Mucosa of stomach (tissue), 1 donor: Measurements from ENCODE around the gene GRIK3.

Experiments used
- H3K27me3 ChIP-seq: one replicate; pipeline ENCODE4 v1.7.0; 2013; ENCODE audit warnings: mild to moderate bottlenecking, low read length; ENCODE audit not compliant: control insufficient read depth, insufficient read depth
- H3K36me3 ChIP-seq: one replicate; pipeline ENCODE4 v1.7.0; 2013; ENCODE audit warnings: low read length; ENCODE audit not compliant: control insufficient read depth, insufficient read depth
- H3K4me1 ChIP-seq: one replicate; pipeline ENCODE4 v1.7.0; 2013; ENCODE audit warnings: mild to moderate bottlenecking, low read length; ENCODE audit not compliant: control insufficient read depth, insufficient read depth
- H3K4me3 ChIP-seq: one replicate; pipeline ENCODE4 v1.7.0; 2013; ENCODE audit warnings: low read length
- H3K9ac ChIP-seq: one replicate; pipeline ENCODE4 v1.7.0; 2013; ENCODE audit warnings: mild to moderate bottlenecking, low read length, moderate library complexity
- H3K9me3 ChIP-seq: one replicate; pipeline ENCODE4 v1.7.0; 2013; ENCODE audit warnings: mild to moderate bottlenecking, low read length, moderate library complexity; ENCODE audit not compliant: control insufficient read depth
- donor health status: Pancreatic carcinoma.

GRIK3 gene

DNA sequence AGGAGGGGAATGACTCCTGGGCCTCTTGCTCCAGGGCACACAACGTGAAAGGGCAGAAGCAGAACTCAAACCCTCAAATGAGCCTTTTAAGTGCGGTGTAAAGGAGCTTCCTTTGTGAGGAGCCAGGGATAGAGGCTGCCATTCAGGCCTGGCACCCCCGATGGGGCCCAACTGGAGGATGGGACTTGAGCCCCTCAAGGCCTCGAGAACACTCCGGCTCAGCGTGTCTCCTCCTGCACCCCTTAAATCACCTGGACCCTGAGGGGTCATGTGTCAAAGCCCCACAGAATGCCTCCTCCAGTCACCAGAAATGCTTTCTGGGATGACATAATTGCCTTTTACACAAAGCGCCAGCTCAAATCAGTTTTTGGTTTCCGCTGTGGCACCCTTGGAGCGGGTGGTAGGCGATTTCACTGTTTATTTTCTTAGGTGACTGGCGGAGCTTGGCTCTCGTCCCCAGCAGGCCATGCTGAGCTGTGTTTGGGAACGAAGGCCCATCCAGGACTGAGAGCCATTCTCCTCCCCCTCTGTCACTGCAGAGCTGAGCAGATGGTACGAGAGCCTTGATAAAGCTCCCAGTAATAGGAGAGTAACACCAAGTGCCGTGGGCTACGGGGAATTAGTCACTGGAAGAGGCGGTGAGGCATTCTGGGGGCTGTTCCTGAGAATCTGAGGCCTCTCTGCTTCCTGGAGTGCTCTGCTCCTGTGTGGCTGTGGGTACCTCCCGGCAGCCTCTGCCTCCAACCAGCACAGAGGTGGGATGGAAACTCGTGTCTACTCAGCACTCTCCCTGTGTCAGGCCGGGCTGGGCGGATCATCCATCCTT is 163.0 kb downstream of the GRIK3 start:
- Histone ChIP-seq H3K4me3 (no peak overlapping the region), H3K36me3 (no peaks in the 10 kb centered on the region), H3K4me1 (no peaks in the 10 kb centered on the region), H3K27me3 (no peaks in the 10 kb centered on the region), H3K9me3 (no peaks in the 10 kb centered on the region), H3K9ac (no peak overlapping the region)

DNA sequence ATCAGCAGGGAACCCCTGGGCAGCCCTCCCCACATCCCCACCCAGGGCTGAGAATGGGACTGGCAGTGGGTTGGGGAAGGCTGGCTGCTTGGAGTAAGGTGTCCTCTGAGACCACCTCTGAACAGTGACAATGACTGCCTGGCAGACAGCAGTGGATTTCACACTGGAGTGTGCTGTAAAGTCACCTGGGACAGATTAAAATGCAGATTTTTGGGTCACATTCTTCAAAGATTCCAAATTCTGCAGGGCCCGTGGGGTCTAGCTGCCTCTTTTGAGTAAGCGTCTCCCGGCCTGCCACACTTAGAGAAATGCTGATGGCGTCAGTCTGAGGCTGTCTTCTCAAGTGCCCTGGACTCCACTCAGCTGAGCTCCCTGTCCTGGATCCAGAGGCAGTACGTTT is 164.5 kb downstream of the GRIK3 start:
- Histone ChIP-seq H3K9ac (no peak overlapping the region), H3K4me3 (no peak overlapping the region), H3K9me3 (no peaks in the 10 kb centered on the region), H3K36me3 (no peaks in the 10 kb centered on the region), H3K4me1 (no peaks in the 10 kb centered on the region), H3K27me3 (no peaks in the 10 kb centered on the region)

- H3K27me3 ChIP-seq, result no peaks in the 10 kb centered on the region
- H3K36me3 ChIP-seq, result no peaks in the 10 kb centered on the region
- no peaks in the 10 kb centered on the region for H3K9me3 ChIP-seq
- no peak overlapping the region for H3K9ac ChIP-seq
- H3K4me3 ChIP-seq, result no peak overlapping the region
- H3K4me1 ChIP-seq, result no peaks in the 10 kb centered on the region
Observed at GRCh38 chr1:36869054-36869453, 165.3 kb downstream of the GRIK3 start.

DNA sequence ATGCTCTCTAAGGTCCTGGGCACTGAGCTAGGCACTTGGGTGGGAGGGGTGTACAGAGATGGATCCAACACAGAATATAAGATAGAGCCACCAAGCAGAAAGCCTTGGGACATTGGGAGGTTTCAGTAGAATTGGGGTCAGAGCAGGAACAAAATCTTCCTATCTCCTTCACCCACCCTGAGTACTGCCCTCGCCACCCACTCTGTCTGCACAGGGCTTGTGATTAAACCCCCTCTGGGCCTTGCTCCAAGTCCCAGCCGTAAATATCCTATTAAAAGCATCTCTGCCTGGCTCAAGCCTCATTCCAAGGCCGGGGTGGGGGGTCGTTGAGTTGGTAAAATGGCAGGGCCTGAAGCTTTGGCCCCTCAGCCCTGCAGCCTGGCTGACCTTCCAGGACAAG is 166.7 kb downstream of the GRIK3 start:
- Histone ChIP-seq H3K36me3 (no peaks in the 10 kb centered on the region), H3K9me3 (no peaks in the 10 kb centered on the region), H3K4me1 (no peaks in the 10 kb centered on the region), H3K27me3 (no peaks in the 10 kb centered on the region), H3K9ac (no peak overlapping the region), H3K4me3 (no peak overlapping the region)

- Histone ChIP-seq H3K27me3 (no peaks in the 10 kb centered on the region), H3K4me3 (no peak overlapping the region), H3K9ac (no peak overlapping the region), H3K4me1 (no peaks in the 10 kb centered on the region), H3K9me3 (no peaks in the 10 kb centered on the region), H3K36me3 (no peaks in the 10 kb centered on the region)
Observed at GRCh38 chr1:36866169-36866814, 168.0 kb downstream of the GRIK3 start.

DNA sequence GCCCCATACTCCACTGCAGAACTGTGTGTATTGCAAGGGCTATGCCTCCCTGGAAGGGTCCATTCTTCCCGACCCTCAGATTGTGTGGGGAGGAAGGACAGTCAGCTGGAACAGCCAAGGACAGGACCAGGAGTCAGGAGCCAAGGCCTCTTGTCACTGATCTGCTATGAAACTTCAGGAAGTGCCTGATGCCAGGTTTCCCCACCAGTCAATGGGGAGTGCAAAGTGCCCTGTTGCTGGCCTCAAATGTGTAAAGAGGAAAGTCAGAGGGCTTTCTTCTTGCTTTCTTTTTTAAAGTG is 168.8 kb downstream of the GRIK3 start:
- H3K4me1 ChIP-seq, result no peaks in the 10 kb centered on the region
- H3K9me3 ChIP-seq, result no peaks in the 10 kb centered on the region
- H3K27me3 ChIP-seq, result no peaks in the 10 kb centered on the region
- H3K4me3 ChIP-seq, result no peak overlapping the region
- H3K36me3 ChIP-seq, result no peaks in the 10 kb centered on the region
- no peak overlapping the region for H3K9ac ChIP-seq

GRCh38 chr1:36864823-36865601 is 169.3 kb downstream of the GRIK3 start:
- Histone ChIP-seq H3K9ac (no peak overlapping the region), H3K27me3 (no peaks in the 10 kb centered on the region), H3K4me1 (no peaks in the 10 kb centered on the region)

GRCh38 chr1:36864182-36864822 is 170.0 kb downstream of the GRIK3 start:
- no peaks in the 10 kb centered on the region for H3K36me3 ChIP-seq
- no peaks in the 10 kb centered on the region for H3K4me1 ChIP-seq
- no peaks in the 10 kb centered on the region for H3K9me3 ChIP-seq
- no peaks in the 10 kb centered on the region for H3K27me3 ChIP-seq
- no peak overlapping the region for H3K9ac ChIP-seq
- H3K4me3 ChIP-seq, result no peak overlapping the region

More at GRCh38 chr1:36864823-36865601, 169.3 kb downstream of the GRIK3 start:
- Histone ChIP-seq H3K9me3 (no peaks in the 10 kb centered on the region), H3K36me3 (no peaks in the 10 kb centered on the region), H3K4me3 (no peak overlapping the region)

DNA sequence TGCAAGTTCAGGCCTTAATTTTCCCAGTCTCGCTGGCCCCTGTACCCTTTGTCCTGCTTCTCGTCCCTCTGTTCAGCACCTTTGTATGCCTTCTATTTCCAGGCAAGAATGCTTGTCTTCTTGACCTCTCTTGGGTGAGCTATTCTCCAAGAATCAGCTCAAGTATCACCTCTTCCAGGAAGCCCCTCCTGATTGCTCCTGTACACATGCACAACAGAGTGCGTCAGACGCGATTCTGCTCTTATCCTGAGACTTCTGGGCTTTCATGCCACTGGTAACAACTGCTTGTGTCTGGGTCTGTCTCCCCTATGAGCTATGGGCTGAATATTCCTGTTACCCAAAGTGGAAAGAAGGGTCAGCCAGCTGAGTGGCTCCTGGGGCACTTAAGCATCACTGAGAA is 170.8 kb downstream of the GRIK3 start:
- Histone ChIP-seq H3K27me3 (no peaks in the 10 kb centered on the region), H3K4me3 (no peak overlapping the region), H3K9me3 (no peaks in the 10 kb centered on the region), H3K4me1 (no peaks in the 10 kb centered on the region), H3K9ac (no peak overlapping the region), H3K36me3 (no peaks in the 10 kb centered on the region)

- Histone ChIP-seq H3K4me3 (no peak overlapping the region), H3K9ac (no peak overlapping the region), H3K36me3 (no peaks in the 10 kb centered on the region), H3K4me1 (no peaks in the 10 kb centered on the region), H3K27me3 (no peaks in the 10 kb centered on the region), H3K9me3 (no peaks in the 10 kb centered on the region)
Observed at GRCh38 chr1:36863061-36863460, 171.3 kb downstream of the GRIK3 start.

DNA sequence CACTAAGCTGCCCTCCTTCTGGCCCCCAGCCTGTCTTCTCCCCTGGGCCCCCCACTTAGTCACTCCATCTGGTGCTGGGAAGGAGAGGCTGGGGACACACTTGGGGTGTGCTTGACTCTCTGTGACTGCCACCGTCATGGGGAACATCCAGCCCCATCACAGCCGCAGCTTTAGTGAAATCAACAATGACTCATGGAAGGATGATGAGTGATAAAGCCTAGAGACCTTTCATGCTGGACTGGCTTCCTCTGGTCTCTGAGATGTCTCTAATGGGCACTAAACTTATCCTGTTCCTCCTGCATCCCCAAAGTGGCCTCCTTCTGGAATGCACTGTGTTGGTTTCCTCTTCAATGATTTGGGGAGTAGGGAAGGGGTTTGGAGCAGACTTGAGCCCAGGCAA is 172.9 kb downstream of the GRIK3 start:
- Histone ChIP-seq H3K36me3 (no peaks in the 10 kb centered on the region), H3K27me3 (no peaks in the 10 kb centered on the region), H3K9me3 (no peaks in the 10 kb centered on the region), H3K9ac (no peak overlapping the region), H3K4me1 (no peaks in the 10 kb centered on the region), H3K4me3 (no peak overlapping the region)

- Histone ChIP-seq H3K36me3 (no peaks in the 10 kb centered on the region), H3K4me3 (no peak overlapping the region), H3K27me3 (peaks cover 7% of the 10 kb centered on the region), H3K4me1 (no peaks in the 10 kb centered on the region), H3K9ac (no peak overlapping the region), H3K9me3 (no peaks in the 10 kb centered on the region)
Observed at GRCh38 chr1:36859926-36860325, 174.4 kb downstream of the GRIK3 start.
